Measurements from ENCODE around the gene HACD3.
"Not testable (repeated sequence)": the region's sequence is repeated elsewhere in the genome, so short reads cannot be mapped to it uniquely, and the experiment has no call there.

HACD3 gene

DNA sequence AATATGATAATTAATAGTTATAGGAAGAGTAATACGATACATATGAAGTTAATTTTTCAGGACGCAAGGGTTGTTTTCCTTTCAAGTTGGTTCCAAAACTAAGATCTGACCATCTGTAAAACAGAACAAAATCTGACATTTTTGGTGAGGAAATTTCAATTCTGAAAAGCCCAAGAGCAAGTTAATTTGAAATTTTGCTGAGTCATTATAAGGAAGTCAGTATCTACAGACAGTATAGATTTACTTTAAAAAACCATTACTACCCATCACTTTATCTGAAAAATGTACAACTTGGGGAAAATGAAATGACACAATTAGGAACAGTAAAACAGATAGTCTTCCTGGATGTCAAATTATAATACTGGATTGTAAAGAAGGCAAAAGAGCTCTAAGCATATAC is 68.2 kb downstream of the HACD3 start:
- Histone ChIP-seq H3K9ac (ENCODE audit: low read length in 2 of 2) (no peak overlapping the region), H3K36me3 (ENCODE audit: control insufficient read depth in 2 of 2, insufficient read depth in 2 of 2, low read length in 2 of 2) (peaks cover 23% of the 10 kb centered on the region in 2 donors), H3K27me3 (ENCODE audit: control insufficient read depth in 1 of 2, insufficient read depth in 2 of 2, low read length in 2 of 2) (no peaks in the 10 kb centered on the region), H3K4me3 (ENCODE audit: low read length in 2 of 2) (no peak overlapping the region), H3K9me3 (ENCODE audit: control insufficient read depth in 2 of 2, low read length in 2 of 2) (no peaks in the 10 kb centered on the region), H3K4me1 (ENCODE audit: control insufficient read depth, insufficient read depth, low read length) (no peaks in the 10 kb centered on the region), H3K27ac (ENCODE audit: low read length) (no peak overlapping the region)

DNA sequence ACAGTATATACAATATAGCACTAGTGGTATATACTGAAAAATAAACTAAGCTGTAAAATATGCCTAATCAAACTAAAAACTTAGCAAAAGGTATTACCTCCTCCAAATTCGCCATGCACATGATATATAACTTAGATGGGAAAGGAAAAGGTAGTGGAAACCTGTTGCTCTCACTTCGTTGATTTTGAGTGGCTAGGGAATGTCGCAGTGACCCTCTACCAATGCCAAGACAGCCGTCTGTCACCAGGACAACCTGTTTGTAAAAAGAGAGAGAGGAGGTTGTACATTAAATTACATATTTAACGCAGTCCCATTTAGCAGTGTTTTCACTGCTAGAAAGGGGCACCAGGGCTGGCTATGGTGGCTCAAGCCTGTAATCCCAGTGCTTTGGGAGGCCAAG is 69.4 kb downstream of the HACD3 start:
- no peak overlapping the region for H3K9ac ChIP-seq (ENCODE audit: low read length in 2 of 2)
- no peak overlapping the region for H3K27ac ChIP-seq (ENCODE audit: low read length)
- no peaks in the 10 kb centered on the region for H3K9me3 ChIP-seq (ENCODE audit: control insufficient read depth in 2 of 2, low read length in 2 of 2)
- H3K27me3 ChIP-seq (ENCODE audit: control insufficient read depth in 1 of 2, insufficient read depth in 2 of 2, low read length in 2 of 2) = no peaks in the 10 kb centered on the region
- peaks cover 21 to 28% of the 10 kb centered on the region in 2 donors for H3K36me3 ChIP-seq (ENCODE audit: control insufficient read depth in 2 of 2, insufficient read depth in 2 of 2, low read length in 2 of 2)
- H3K4me1 ChIP-seq (ENCODE audit: control insufficient read depth, insufficient read depth, low read length) = no peaks in the 10 kb centered on the region
- no peak overlapping the region for H3K4me3 ChIP-seq (ENCODE audit: low read length in 2 of 2)

DNA sequence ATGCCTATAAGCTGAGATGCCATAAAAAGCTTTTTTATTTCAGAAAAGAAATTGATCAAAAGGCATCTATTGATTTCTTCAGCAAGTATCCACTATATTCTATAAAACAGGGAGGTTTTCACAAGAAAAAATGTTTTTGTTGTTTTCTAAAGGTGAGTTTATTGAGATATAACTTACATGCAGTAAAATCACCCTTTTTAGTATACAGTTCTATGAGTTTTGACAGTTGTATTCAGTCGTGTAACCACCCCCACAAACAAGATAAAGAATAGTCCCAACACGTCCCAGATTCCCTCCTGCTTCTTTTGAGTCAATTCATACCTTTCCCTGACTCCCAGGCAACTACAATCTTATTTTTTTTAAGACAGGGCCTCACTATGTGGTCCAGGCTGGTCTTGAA is 72.9 kb downstream of the HACD3 start:
- Histone ChIP-seq H3K27me3 (ENCODE audit: control insufficient read depth in 1 of 2, insufficient read depth in 2 of 2, low read length in 2 of 2) (no peaks in the 10 kb centered on the region), H3K36me3 (ENCODE audit: control insufficient read depth in 2 of 2, insufficient read depth in 2 of 2, low read length in 2 of 2) (peaks cover 12 to 26% of the 10 kb centered on the region in 2 donors), H3K27ac (ENCODE audit: low read length) (no peak overlapping the region), H3K9ac (ENCODE audit: low read length in 2 of 2) (no peak overlapping the region), H3K9me3 (ENCODE audit: control insufficient read depth in 2 of 2, low read length in 2 of 2) (no peaks in the 10 kb centered on the region), H3K4me3 (ENCODE audit: low read length in 2 of 2) (no peak overlapping the region), H3K4me1 (ENCODE audit: control insufficient read depth, insufficient read depth, low read length) (no peaks in the 10 kb centered on the region)

DNA sequence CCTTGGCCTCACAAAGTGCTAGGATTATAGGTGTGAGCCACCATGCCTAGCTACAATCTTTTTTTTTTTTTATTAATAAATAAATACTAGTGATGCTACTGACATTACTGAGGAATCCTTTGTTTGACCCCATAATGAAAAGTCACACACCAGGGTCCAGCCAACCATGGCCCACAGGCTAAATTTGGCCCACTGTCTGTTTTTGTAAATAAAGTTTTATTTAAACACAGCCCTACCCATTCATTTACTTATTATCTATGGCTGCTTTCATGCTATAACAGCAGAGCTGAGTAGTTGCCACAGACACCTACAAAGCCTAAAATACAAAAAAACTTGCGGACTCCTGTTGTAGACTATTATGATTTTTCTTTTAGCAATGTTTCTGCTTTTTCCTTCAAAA is 73.3 kb downstream of the HACD3 start:
- peaks cover under 1% of the 10 kb centered on the region for H3K4me1 ChIP-seq (ENCODE audit: control insufficient read depth, insufficient read depth, low read length)
- no peaks in the 10 kb centered on the region for H3K27me3 ChIP-seq (ENCODE audit: control insufficient read depth in 1 of 2, insufficient read depth in 2 of 2, low read length in 2 of 2)
- H3K9me3 ChIP-seq (ENCODE audit: control insufficient read depth in 2 of 2, low read length in 2 of 2) = no peaks in the 10 kb centered on the region
- no peak overlapping the region for H3K9ac ChIP-seq (ENCODE audit: low read length in 2 of 2)
- H3K27ac ChIP-seq (ENCODE audit: low read length) = no peak overlapping the region
- peaks cover 12 to 25% of the 10 kb centered on the region in 2 donors for H3K36me3 ChIP-seq (ENCODE audit: control insufficient read depth in 2 of 2, insufficient read depth in 2 of 2, low read length in 2 of 2)
- H3K4me3 ChIP-seq (ENCODE audit: low read length in 2 of 2) = no peak overlapping the region

DNA sequence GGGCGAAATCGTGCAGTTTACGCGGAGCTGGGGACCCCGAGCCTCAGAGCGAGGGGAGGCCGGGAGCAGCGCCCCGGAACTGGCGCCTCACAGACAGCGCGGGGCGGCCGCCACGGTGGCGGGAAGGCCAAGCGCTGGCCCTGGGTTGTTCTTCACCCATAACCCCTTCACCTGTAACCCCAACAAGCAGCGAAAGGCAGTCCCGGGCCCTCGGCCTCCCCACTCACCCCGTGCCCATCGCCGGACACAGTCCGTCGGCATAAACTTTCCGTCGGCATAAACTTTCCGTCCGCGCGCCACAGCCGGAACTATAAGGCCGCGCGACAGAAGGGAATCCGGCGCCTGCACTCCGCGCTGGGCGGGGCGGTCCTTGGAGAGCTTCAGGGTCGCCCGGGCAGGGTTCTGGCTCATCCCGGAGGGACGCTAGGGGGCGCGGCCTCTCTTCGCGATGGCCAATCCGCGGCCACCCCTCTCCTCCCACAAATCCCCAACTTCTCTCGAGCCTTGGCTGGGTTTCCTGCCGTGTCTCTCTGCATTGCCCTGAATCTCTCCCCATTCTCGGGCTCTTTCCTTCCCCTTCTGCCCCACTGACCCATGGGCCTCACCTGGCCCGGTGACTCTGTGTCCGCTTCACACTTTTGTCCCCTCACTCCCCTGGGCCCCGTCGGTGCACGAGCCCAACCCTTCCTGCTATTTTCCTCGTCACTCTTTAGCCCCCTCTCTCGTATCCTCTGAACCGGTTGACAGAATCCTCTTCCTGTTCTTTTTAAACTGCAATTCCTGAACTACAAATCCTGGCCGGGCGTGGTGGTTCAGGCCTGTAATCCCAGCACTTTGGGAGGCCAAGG is 80.8 kb downstream of the HACD3 start, which contains the start of gene INTS14:
Gene INTS14, minus strand, starts transcription at position 261 of the 848 bp plus-strand sequence. CDS start 3,751 bp downstream, outside the sequence.
- H3K27me3 ChIP-seq (ENCODE audit: control insufficient read depth in 1 of 2, insufficient read depth in 2 of 2, low read length in 2 of 2) = no peaks in the 10 kb centered on the region
- H3K4me3 ChIP-seq (ENCODE audit: low read length in 2 of 2) = peak within 1 kb of the TSS; percentile 90 to 92
- H3K4me1 ChIP-seq (ENCODE audit: control insufficient read depth, insufficient read depth, low read length) = peaks cover 26% of the 10 kb centered on the region
- peak within 1 kb of the TSS; percentile 95 to 99 for H3K9ac ChIP-seq (ENCODE audit: low read length in 2 of 2)
- no peaks in the 10 kb centered on the region for H3K9me3 ChIP-seq (ENCODE audit: control insufficient read depth in 2 of 2, low read length in 2 of 2)
- H3K27ac ChIP-seq (ENCODE audit: low read length) = peak within 1 kb of the TSS; percentile 96
- H3K36me3 ChIP-seq (ENCODE audit: control insufficient read depth in 2 of 2, insufficient read depth in 2 of 2, low read length in 2 of 2) = peaks cover 0 to 4% of the 10 kb centered on the region in 2 donors

DNA sequence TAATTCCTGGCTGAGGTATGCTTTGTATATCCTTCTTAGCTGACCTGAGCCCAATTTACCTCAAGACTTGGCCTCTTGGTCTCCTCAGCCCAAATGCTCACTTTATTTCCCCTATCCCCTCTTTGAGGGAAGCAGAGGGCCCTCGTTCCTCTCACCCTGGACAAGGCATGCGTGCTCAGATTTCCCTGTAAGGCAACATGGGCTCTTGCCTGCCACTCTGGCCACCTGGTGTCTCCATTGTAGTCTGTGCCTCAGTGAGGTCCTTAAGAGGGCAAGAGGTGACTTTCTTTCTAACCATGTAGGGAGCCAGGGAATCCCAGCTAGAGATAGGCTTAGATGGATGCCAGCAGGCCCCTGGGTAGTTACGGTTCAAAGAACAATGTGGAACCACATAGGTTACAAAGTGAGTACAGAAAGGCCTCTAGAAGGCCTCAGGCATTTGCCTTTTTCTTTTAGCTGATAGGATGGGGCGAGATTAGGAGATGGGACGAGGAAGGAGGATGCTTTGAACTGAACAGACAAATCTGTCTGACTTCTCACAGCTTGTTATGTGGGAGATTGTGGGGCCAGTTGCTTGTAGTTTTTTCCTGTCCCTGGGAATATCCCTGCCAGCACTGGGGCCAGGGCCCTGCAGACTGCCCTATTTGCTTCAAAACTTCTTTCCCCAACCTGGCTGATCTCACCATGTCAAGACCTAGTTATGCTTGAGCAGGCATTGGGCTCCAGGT is 81.8 kb downstream of the HACD3 start:
- Histone ChIP-seq H3K4me3 (ENCODE audit: low read length in 2 of 2) (peak overlapping the region; percentile 90 to 92), H3K27me3 (ENCODE audit: control insufficient read depth in 1 of 2, insufficient read depth in 2 of 2, low read length in 2 of 2) (no peaks in the 10 kb centered on the region), H3K9me3 (ENCODE audit: control insufficient read depth in 2 of 2, low read length in 2 of 2) (no peaks in the 10 kb centered on the region), H3K4me1 (ENCODE audit: control insufficient read depth, insufficient read depth, low read length) (peaks cover 26% of the 10 kb centered on the region), H3K27ac (ENCODE audit: low read length) (peak overlapping the region; percentile 96), H3K9ac (ENCODE audit: low read length in 2 of 2) (peak overlapping the region; percentile 95 to 97), H3K36me3 (ENCODE audit: control insufficient read depth in 2 of 2, insufficient read depth in 2 of 2, low read length in 2 of 2) (peaks cover 0 to under 1% of the 10 kb centered on the region in 2 donors)

DNA sequence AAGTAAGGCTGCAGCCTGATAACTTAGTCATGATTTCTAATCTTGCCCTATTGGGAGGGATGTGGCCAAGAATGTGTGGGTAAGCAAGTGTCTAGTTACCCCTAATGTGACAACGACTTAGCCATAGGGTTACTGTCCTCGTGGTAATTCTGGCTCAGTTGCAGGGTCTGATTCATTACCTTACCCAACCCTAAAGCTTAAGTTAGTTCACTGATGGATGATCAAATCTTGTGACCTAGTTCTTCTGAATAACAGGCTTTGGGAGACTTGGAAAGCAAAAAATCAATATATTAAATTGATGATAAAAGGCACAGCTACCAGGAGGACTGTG is 82.3 kb downstream of the HACD3 start:
- Histone ChIP-seq H3K9ac (ENCODE audit: low read length in 2 of 2) (peak overlapping the region in 1 of 2 donors; percentile 97), H3K4me3 (ENCODE audit: low read length in 2 of 2) (no peak overlapping the region), H3K27me3 (ENCODE audit: control insufficient read depth in 1 of 2, insufficient read depth in 2 of 2, low read length in 2 of 2) (no peaks in the 10 kb centered on the region), H3K27ac (ENCODE audit: low read length) (peak overlapping the region; percentile 96), H3K4me1 (ENCODE audit: control insufficient read depth, insufficient read depth, low read length) (peaks cover 26% of the 10 kb centered on the region), H3K36me3 (ENCODE audit: control insufficient read depth in 2 of 2, insufficient read depth in 2 of 2, low read length in 2 of 2) (no peaks in the 10 kb centered on the region), H3K9me3 (ENCODE audit: control insufficient read depth in 2 of 2, low read length in 2 of 2) (no peaks in the 10 kb centered on the region)

DNA sequence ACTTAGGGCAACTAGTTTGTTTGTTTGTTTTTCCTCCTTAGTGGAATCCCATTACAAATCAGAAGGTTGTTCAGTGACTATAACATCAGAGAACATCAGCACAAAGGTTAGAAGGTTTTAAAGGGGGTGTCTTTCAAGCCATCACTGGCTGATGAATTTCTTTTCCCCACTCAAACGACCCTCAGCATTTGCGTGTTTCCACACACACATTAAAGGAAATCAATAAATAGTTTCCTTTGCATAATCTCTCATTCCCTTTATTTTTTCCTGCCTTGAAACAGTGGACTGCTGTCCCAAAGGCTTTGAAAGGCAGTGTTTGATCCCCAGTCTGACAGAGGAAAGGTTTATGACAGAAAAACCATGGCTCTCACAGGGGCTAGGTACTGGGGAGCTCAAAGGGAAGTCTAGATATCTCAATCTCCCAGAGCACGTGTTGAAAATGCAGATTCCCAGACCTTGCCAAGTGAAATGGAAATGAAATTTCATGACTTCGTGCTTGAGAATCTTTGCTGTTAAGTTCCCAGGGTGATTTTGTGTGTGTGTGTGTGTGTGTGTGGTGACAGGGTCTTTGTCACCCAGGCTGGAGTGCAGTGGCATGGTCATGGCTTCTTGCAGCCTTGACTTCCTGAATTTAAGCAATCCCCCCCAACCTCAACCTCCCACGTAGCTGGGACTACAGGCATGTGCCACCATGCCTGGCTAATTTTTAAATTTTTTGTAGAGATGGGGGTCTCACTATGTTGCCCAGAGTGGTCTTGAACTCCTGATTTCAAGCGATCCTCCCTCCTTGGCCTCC is 82.9 kb downstream of the HACD3 start:
- no peak overlapping the region for H3K27ac ChIP-seq (ENCODE audit: low read length)
- H3K27me3 ChIP-seq (ENCODE audit: control insufficient read depth in 1 of 2, insufficient read depth in 2 of 2, low read length in 2 of 2) = no peaks in the 10 kb centered on the region
- H3K9ac ChIP-seq (ENCODE audit: low read length in 2 of 2) = no peak overlapping the region
- no peak overlapping the region for H3K4me3 ChIP-seq (ENCODE audit: low read length in 2 of 2)
- H3K4me1 ChIP-seq (ENCODE audit: control insufficient read depth, insufficient read depth, low read length) = peaks cover 26% of the 10 kb centered on the region
- no peaks in the 10 kb centered on the region for H3K36me3 ChIP-seq (ENCODE audit: control insufficient read depth in 2 of 2, insufficient read depth in 2 of 2, low read length in 2 of 2)
- no peaks in the 10 kb centered on the region for H3K9me3 ChIP-seq (ENCODE audit: control insufficient read depth in 2 of 2, low read length in 2 of 2)

DNA sequence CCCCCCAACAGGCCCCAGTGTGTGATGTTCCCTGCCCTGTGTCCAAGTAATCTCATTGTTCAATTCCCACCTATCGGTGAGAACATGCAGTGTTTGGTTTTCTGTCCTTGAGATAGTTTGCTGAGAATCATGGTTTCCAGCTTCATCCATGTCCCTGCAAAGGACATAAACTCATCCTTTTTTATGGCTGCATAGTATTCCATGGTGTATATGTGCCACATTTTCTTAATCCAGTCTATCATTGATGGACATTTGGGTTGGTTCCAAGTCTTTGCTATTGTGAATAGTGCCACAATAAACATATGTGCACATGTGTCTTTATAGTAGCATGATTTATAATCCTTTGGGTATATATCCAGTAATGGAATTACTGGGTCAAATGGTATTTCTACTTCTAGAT is 85.6 kb downstream of the HACD3 start:
- H3K36me3 ChIP-seq (ENCODE audit: control insufficient read depth in 2 of 2, insufficient read depth in 2 of 2, low read length in 2 of 2); H3K4me3 ChIP-seq (ENCODE audit: low read length in 2 of 2); H3K9ac ChIP-seq (ENCODE audit: low read length in 2 of 2); H3K27ac ChIP-seq (ENCODE audit: low read length); H3K9me3 ChIP-seq (ENCODE audit: control insufficient read depth in 2 of 2, low read length in 2 of 2); H3K27me3 ChIP-seq (ENCODE audit: control insufficient read depth in 1 of 2, insufficient read depth in 2 of 2, low read length in 2 of 2): not testable (repeated sequence)
- peaks cover 10% of the 10 kb centered on the region for H3K4me1 ChIP-seq (ENCODE audit: control insufficient read depth, insufficient read depth, low read length)

DNA sequence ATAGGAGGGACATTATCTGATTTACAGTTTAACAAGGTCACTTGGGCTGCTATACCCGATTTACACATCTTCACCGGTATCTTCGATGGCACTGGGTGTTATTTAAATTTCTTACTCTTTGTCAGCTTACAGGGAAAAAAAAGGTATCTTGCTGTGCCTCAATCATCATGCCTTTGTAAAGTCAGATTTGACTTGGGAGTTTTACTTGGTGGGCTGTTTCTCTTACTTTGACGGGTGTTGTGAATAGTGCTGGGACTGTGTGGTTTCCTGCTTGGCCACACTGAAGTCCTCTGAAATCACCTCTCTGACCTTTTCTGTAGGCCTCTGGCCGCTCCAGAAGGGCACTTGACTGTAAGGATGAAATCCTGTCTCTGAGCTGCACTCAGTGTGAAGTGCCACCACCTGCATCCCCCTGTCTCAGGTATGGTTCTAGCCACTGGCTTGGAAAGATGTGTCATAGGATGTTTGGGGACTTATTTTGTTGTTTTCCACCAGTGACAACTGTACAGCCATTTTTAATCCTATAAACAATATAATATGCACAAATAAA is 88.4 kb downstream of the HACD3 start:
- no peaks in the 10 kb centered on the region for H3K4me1 ChIP-seq (ENCODE audit: control insufficient read depth, insufficient read depth, low read length)
- no peak overlapping the region for H3K4me3 ChIP-seq (ENCODE audit: low read length in 2 of 2)
- H3K27ac ChIP-seq (ENCODE audit: low read length) = no peak overlapping the region
- no peaks in the 10 kb centered on the region for H3K36me3 ChIP-seq (ENCODE audit: control insufficient read depth in 2 of 2, insufficient read depth in 2 of 2, low read length in 2 of 2)
- H3K9ac ChIP-seq (ENCODE audit: low read length in 2 of 2) = no peak overlapping the region
- H3K9me3 ChIP-seq (ENCODE audit: control insufficient read depth in 2 of 2, low read length in 2 of 2) = no peaks in the 10 kb centered on the region
- no peaks in the 10 kb centered on the region for H3K27me3 ChIP-seq (ENCODE audit: control insufficient read depth in 1 of 2, insufficient read depth in 2 of 2, low read length in 2 of 2)
